HG03039 (cell line): ENCODE results near the gene BCAS3.

ENCODE experiments used
- ATAC-seq: cut with Tn5 transposase; IDR thresholded peaks from one replicate; pipeline ENCODE4 v1.9.1; 2021; ENCODE audit warnings: mild to moderate bottlenecking, moderate library complexity; ENCODE audit not compliant: unreplicated experiment

Gene BCAS3

GRCh38 chr17:61054436-61054835 is 376.8 kb downstream of the BCAS3 start:
- no peak for ATAC-seq

- ATAC-seq: no peak
These were observed 379.6 kb downstream of the BCAS3 start for GRCh38 chr17:61057257-61057656.

GRCh38 chr17:61058066-61058465 is 380.4 kb downstream of the BCAS3 start:
- no peak for ATAC-seq

- no peak for ATAC-seq
These were observed 385.9 kb downstream of the BCAS3 start for GRCh38 chr17:61063528-61063927.

GRCh38 chr17:61064087-61064951 is 386.7 kb downstream of the BCAS3 start:
- ATAC-seq: no peak

- no peak for ATAC-seq
These were observed 387.7 kb downstream of the BCAS3 start for GRCh38 chr17:61065263-61065773.

GRCh38 chr17:61066062-61066461 is 388.4 kb downstream of the BCAS3 start:
- no peak for ATAC-seq

- no peak for ATAC-seq
These were observed 393.0 kb downstream of the BCAS3 start for GRCh38 chr17:61070649-61071048.

GRCh38 chr17:61072648-61073047 is 395.0 kb downstream of the BCAS3 start:
- ATAC-seq: no peak

- ATAC-seq: no peak
These were observed 395.5 kb downstream of the BCAS3 start for GRCh38 chr17:61073131-61073530.

GRCh38 chr17:61073799-61074513 is 396.3 kb downstream of the BCAS3 start:
- no peak for ATAC-seq

GRCh38 chr17:61075988-61076387 is 398.3 kb downstream of the BCAS3 start:
- no peak for ATAC-seq

GRCh38 chr17:61076621-61077031 is 399.0 kb downstream of the BCAS3 start:
- no peak for ATAC-seq

- no peak for ATAC-seq
These were observed 404.3 kb downstream of the BCAS3 start for GRCh38 chr17:61081959-61082358.

- ATAC-seq: no peak
These were observed 406.6 kb downstream of the BCAS3 start for GRCh38 chr17:61084260-61084659.

- ATAC-seq: no peak
These were observed 409.4 kb downstream of the BCAS3 start for GRCh38 chr17:61087024-61087423.

- ATAC-seq: no peak
These were observed 410.9 kb downstream of the BCAS3 start for GRCh38 chr17:61088556-61088955.

- ATAC-seq: no peak
These were observed 413.4 kb downstream of the BCAS3 start for GRCh38 chr17:61091096-61091495.

GRCh38 chr17:61097781-61098180 is 420.1 kb downstream of the BCAS3 start:
- ATAC-seq: no peak

- no peak for ATAC-seq
These were observed 428.7 kb downstream of the BCAS3 start for GRCh38 chr17:61106354-61106753.

GRCh38 chr17:61116577-61116976 is 438.9 kb downstream of the BCAS3 start:
- no peak for ATAC-seq

- ATAC-seq: no peak
These were observed 440.3 kb downstream of the BCAS3 start for GRCh38 chr17:61117983-61118382.
